Measurements from ENCODE around the gene LAG3.

The LAG3 gene

GRCh38 chr12:6790496-6791150 lies 18.3 kb downstream of the LAG3 start:
- no peak for DNase-seq

DNA sequence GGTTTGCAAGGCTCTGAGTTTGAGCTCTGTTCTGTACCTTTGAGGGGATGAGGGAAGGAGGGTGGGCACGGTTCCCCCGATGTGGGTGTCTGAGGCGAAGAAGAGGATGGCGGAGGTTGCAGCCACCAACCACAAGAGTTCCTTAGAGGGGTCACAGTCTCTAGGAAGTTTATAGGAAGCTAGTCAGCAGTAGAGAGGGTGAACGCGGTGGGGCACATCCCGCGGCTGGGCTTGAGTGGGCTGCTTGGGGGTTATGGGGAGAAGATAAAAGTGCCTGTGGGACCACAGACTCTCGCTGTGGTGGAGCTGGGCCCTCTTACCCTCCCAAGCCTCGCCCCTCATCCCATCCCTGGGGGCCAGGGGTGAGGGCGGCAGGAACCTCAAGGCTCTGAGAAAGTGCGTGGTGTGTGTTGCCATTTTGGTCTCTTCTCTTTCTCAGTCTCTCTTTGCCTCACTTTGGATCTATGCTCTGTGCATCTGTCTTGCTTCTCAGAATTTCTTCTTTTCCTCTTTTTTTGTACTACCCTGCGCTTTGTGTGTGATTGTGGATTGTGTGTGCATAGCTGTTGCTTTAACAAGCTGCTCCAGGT lies 19.7 kb downstream of the LAG3 start:
- no peak for DNase-seq

DNA sequence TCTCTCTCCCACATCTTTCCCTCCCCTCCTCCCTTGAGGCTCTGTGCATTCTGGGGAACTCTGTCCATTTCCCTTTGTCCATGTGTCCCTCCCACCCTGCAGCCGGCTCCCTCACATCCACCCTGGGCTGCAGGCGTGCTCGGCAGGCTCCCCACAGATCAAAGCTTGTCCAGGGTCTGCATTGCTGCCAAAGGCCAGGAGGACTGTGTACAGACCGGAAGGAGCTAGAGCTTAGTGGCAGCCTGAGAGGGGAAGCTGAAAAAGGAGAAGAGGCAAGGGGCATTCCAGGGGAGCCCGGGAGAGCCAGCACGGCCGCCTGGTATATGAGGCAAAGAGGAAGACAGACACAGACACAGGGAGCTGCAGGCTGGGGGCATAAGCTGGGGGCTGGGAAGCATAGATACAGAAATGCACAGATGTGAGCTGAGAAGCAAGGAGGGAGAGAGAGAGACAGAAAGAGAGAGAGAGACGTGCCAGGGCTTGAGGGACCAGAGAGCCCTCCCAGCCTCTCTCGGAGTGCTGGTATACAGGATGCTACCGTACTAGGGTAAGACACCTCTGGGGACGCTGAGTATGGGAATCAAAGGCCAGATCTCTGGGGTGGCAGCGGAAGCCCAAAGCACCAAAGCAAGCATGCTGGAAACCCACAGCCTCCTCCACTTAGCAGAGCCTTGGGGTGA lies 20.3 kb downstream of the LAG3 start:
- no peak for DNase-seq

GRCh38 chr12:6795088-6795487 lies 22.8 kb downstream of the LAG3 start:
- DNase-seq = no peak

- DNase-seq = no peak
These were observed 24.3 kb downstream of the LAG3 start for GRCh38 chr12:6796576-6796975.

DNA sequence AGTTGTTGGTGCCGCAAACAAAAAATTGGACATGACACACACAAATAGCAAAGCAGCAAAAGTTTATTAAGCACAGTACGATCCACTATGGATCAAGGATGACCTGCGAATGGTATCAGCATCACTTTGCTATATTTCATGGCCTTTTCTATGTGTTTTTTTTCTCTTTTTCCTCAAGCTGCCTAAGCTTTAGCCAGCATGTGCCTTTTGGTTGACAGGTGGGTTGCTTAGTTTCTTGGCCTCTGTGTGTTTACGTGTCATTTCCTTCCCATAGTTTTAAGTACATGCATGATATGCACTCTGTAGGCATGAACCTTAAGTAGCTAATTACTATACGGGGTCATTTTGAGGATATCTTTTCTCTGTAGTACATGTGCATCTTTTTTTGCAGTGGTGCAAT lies 26.8 kb downstream of the LAG3 start:
- DNase-seq = no peak

DNA sequence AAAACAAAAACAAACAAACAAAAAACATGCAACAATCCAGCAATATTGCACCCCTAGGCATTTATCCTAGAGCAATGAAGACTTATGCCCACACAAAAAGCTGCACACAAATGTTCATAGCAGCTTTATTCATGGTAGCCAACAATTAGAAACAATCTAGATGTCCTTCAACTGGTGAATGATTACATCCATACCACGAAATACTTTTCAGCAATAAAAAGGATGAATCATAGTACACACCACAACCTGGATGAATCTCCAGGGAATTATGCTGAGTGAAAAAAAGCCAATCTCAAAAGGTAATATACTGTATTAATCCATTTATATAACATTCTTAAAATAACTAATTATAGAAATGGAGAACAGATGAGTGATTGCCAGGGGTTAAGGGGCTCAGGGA lies 34.9 kb downstream of the LAG3 start:
- peak; percentile 61 for DNase-seq

- DNase-seq = no peak
These were observed 36.7 kb downstream of the LAG3 start for GRCh38 chr12:6809056-6809455.

GRCh38 chr12:6810758-6811157 lies 38.4 kb downstream of the LAG3 start:
- no peak for DNase-seq

- DNase-seq = no peak
These were observed 41.0 kb downstream of the LAG3 start for GRCh38 chr12:6813363-6813762.

GRCh38 chr12:6816598-6816997 lies 44.3 kb downstream of the LAG3 start:
- DNase-seq = no peak

DNA sequence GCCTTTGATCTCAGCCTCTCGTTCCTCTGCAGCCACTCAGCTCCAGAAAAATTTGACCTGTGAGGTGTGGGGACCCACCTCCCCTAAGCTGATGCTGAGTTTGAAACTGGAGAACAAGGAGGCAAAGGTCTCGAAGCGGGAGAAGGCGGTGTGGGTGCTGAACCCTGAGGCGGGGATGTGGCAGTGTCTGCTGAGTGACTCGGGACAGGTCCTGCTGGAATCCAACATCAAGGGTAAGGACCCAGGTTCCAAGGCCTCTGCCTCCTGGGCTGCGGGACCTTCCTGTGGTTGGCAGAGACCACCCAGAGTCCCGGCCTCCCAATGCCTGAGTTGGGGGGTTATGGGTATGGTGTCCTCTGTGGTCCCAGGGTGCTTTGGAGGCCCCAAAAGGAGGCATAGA lies 44.8 kb downstream of the LAG3 start:
- DNase-seq = no peak

DNA sequence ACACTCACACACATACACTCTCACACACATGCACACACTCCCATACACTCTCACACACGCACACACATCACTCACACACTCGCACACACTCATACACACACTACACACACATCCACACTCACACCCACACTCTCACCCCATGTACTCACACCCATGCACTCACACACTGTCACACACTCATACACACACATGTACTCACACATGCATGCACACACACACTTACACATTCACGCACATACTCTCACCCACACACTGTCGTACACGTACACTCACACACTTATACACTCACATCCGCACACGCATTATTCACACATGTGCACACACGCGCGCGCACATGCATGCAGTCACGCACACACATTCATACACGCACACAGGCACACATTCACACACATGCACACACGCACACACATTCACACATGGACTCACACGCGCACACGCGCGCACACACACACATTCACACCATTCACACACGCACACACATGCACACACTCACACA lies 45.4 kb downstream of the LAG3 start:
- DNase-seq = no peak

GRCh38 chr12:6818222-6818621 lies 45.9 kb downstream of the LAG3 start:
- DNase-seq = no peak

DNA sequence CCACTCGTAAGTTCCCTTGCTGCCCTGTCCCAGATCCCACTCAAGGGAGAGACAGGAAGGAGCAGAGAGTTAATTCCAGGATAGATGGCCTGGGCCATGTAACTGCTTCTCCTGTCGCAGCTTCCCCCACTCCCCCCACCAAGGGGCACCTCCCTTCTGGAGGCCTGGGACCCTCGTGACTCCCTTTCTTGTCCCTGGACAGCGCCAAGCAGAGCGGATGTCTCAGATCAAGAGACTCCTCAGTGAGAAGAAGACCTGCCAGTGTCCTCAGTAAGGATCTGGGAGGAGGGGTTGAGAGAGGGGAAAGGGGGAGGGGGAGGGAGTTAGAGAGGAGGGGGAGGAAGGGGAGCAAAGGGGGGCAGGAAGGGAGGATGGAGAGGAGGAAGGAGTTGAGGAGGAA lies 46.3 kb downstream of the LAG3 start:
- DNase-seq = no peak

- DNase-seq = no peak
These were observed 47.0 kb downstream of the LAG3 start for GRCh38 chr12:6819106-6820030.

- no peak for DNase-seq
These were observed 47.8 kb downstream of the LAG3 start for GRCh38 chr12:6820166-6820565.

GRCh38 chr12:6821591-6822425 lies 49.5 kb downstream of the LAG3 start, which contains the start of gene GPR162:
GPR162 (plus strand) TSS chr12:6821821; CDS start chr12:6823899, 2,078 bp downstream.
- DNase-seq = peak; percentile 45

- no peak for DNase-seq
These were observed 50.3 kb downstream of the LAG3 start for GRCh38 chr12:6822426-6823135.

GRCh38 chr12:6823182-6824084 lies 51.1 kb downstream of the LAG3 start:
- no peak for DNase-seq
